Lung (tissue), 12 donors: ENCODE results near the gene PTK6. TPM values are rescaled to one million over a fixed set of nuclear protein-coding genes. Genes with fewer than 3 reads are reported as not detected.

Source experiments
- ATAC-seq: fragments of 200-7000 bp; cut with Tn5 transposase; one replicate; pipeline ENCODE4 v1.9.1; 2020; ENCODE audit warnings: moderate number of reproducible peaks; ENCODE audit not compliant: insufficient read depth, low FRiP score
- DNase-seq, 3 donors: peaks; one replicate each; pipeline ENCODE4 v3.0.0-alpha.2; 2013 to 2017
- H3K27ac ChIP-seq, 2 donors: one replicate each; pipeline ENCODE4 v1.5.1; 2013; ENCODE audit warnings: mild to moderate bottlenecking in 2 of 2, moderate library complexity in 2 of 2, control low read depth in 1 of 2, inconsistent platforms in 1 of 2, low read depth in 1 of 2, low read length in 1 of 2
- H3K27me3 ChIP-seq, 3 donors: one replicate each; pipeline ENCODE4 v1.5.1; 2013; ENCODE audit warnings: low read length in 2 of 3; ENCODE audit not compliant: control insufficient read depth in 3 of 3, insufficient read depth in 3 of 3
- H3K36me3 ChIP-seq, 4 donors: one replicate each; pipeline ENCODE4 v1.5.1; 2013; ENCODE audit warnings: low read length in 4 of 4, mild to moderate bottlenecking in 1 of 4, moderate library complexity in 1 of 4; ENCODE audit not compliant: control insufficient read depth in 4 of 4, insufficient read depth in 4 of 4
- H3K4me1 ChIP-seq, 5 donors: one replicate each; pipeline ENCODE4 v1.5.1; 2013; ENCODE audit warnings: low read length in 5 of 5, mild to moderate bottlenecking in 2 of 5, moderate library complexity in 1 of 5; ENCODE audit not compliant: control insufficient read depth in 5 of 5, insufficient read depth in 5 of 5
- H3K4me3 ChIP-seq: one replicate; pipeline ENCODE4 v1.5.1; 2013; ENCODE audit warnings: mild to moderate bottlenecking, control low read depth, moderate library complexity
- H3K9ac ChIP-seq, 2 donors: one replicate each; pipeline ENCODE4 v1.5.1; 2013; ENCODE audit warnings: low read length in 2 of 2, control low read depth in 1 of 2; ENCODE audit not compliant: insufficient read depth in 1 of 2
- H3K9me3 ChIP-seq, 4 donors: one replicate each; pipeline ENCODE4 v1.5.1; 2013; ENCODE audit warnings: low read length in 3 of 4, mild to moderate bottlenecking in 1 of 4, moderate library complexity in 1 of 4; ENCODE audit not compliant: control insufficient read depth in 4 of 4, insufficient read depth in 3 of 4
- WGBS, 2 donors: extraction: QIAGEN DNeasy Blood & Tissue Kit; methylation state at CpG; one replicate each; pipeline ENCODE4 v1.1.7; 2013; 5-methylcytosine and 5-hydroxymethylcytosine counted together
- polyA plus RNA-seq, 2 donors: library from polyadenylated mRNA; stranded (reverse); fragments of 200-250 nt; gene quantifications; one replicate each; pipeline ENCODE4 v1.2.1, GENCODE V29; 2013
- total RNA-seq, 2 donors: library from RNA; depleted of rRNA in 1 of 2; stranded (reverse); fragments of >200 nt in 1 of 2; gene quantifications; one replicate each; pipeline ENCODE4 v1.2.1, GENCODE V29; 2014 to 2021
- TF ChIP-seq, protein P1 (sequence below): IDR thresholded peaks from 2 replicates; pipeline ENCODE4 v1.5.1; 2012; ENCODE audit warnings: mild to moderate bottlenecking; ENCODE audit errors: control extremely low read depth, extremely low read depth
- donor health status: control.
- donor health status: control.
- donor health status: Bipolar disorder and iron deficiency.
- donor health status: healthy.
- donor health status: DM: yes; HTN: yes; CAD: no.

PTK6 gene
- total and polyA plus RNA-seq, 4 donors: 0.34 to 5.1 (median 3.7) TPM

DNA sequence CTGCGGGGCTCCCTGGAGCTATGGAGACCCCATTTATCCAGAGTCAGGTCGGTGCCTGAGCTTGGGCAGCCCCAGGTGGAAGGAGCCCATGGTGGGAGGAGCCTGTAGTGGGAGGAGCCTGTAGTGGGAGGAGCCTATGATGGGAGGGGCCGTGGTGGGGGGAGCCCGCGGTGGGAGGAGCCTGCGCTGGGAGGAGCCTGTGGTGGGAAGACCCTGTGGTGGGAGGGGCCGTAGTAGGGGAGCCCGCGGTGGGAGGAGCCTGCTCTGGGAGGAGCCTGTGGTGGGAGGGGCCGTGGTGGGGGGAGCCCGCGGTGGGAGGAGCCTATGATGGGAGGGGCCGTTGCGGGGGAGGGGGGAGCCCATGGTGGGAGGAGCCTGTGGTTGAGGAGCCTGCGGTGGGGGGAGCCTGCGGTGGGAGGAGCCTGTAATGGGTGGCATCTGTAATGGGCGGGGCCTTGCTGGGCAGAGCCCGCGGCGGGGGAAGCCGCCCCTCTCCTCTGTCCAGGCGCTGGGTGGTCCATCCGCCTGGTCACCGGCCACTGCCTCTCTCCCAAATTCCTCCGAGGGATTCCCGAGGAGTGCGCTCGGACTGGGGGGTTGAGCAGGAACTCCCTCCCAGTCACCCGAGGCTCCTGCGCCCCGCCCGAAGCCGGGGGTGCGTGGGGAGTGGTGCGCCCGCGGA, 16.2 kb upstream of the PTK6 start:
- no peaks in the 10 kb centered on the region for H3K4me1 ChIP-seq
- H3K4me3 ChIP-seq: peak overlapping the region; percentile 33
- WGBS, 2 donors: 3 to 5% methylated on average over 20 to 37 of the region's 37 CpGs
- peaks cover 0 to 4% (median 0%) of the 10 kb centered on the region in 4 donors for H3K36me3 ChIP-seq
- DNase-seq (peak; percentile 68 to 86 (median 69)), ATAC-seq (peak; percentile 86)
- no peak overlapping the region for H3K27ac ChIP-seq
- peaks cover 0 to 12% (median 9%) of the 10 kb centered on the region in 3 donors for H3K27me3 ChIP-seq
- no peaks in the 10 kb centered on the region for H3K9me3 ChIP-seq
- peak overlapping the region in 1 of 2 donors; percentile 37 for H3K9ac ChIP-seq
- TF ChIP-seq, protein P1, sequence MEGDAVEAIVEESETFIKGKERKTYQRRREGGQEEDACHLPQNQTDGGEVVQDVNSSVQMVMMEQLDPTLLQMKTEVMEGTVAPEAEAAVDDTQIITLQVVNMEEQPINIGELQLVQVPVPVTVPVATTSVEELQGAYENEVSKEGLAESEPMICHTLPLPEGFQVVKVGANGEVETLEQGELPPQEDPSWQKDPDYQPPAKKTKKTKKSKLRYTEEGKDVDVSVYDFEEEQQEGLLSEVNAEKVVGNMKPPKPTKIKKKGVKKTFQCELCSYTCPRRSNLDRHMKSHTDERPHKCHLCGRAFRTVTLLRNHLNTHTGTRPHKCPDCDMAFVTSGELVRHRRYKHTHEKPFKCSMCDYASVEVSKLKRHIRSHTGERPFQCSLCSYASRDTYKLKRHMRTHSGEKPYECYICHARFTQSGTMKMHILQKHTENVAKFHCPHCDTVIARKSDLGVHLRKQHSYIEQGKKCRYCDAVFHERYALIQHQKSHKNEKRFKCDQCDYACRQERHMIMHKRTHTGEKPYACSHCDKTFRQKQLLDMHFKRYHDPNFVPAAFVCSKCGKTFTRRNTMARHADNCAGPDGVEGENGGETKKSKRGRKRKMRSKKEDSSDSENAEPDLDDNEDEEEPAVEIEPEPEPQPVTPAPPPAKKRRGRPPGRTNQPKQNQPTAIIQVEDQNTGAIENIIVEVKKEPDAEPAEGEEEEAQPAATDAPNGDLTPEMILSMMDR: no peak

DNA sequence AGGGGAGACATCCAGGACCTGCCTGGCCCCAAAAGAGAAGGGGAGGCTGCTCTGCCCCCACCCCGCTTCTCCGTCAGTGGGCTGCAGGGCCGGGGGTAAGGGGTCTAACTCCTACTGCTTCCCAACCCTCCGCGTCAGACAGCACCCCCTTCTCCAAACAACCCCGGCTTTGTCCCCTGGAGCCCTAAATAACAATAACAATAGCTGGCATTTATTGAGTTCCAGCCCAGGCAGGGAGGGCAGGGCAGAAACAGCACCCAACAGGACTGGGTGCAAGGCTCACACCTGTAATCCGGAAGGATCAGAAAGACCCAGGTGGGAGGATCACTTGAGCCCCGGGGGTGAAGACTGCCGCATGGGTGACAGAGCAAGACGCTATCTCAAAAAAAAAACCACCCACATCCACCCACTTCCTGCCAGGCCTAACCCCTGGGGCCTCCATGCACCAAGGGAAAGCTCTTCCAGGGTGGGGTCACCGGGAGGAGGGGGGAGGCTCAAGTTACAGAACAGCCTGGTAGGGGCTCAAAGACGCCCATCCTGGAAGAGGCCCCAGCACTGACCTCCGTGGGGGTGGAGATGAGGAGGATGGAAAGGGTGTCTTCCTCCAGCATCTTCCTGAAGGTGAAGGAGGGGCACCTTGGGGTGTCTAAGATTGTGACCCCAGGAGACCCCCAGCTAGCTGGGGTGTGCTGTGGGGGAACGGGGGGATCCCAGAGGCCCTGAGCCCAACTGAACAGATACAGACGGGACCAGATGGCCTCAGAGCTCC, 15.5 kb upstream of the PTK6 start:
- Histone ChIP-seq H3K9ac (no peak overlapping the region), H3K4me1 (no peaks in the 10 kb centered on the region), H3K4me3 (no peak overlapping the region), H3K27ac (no peak overlapping the region), H3K36me3 (no peaks in the 10 kb centered on the region), H3K9me3 (no peaks in the 10 kb centered on the region), H3K27me3 (peaks cover 0 to 16% (median 12%) of the 10 kb centered on the region in 3 donors)
- TF ChIP-seq, protein P1: no peak
- ATAC-seq (no peak), DNase-seq (no peak)
- WGBS, 2 donors: 24 to 39% methylated on average over 15 of the region's 15 CpGs

DNA sequence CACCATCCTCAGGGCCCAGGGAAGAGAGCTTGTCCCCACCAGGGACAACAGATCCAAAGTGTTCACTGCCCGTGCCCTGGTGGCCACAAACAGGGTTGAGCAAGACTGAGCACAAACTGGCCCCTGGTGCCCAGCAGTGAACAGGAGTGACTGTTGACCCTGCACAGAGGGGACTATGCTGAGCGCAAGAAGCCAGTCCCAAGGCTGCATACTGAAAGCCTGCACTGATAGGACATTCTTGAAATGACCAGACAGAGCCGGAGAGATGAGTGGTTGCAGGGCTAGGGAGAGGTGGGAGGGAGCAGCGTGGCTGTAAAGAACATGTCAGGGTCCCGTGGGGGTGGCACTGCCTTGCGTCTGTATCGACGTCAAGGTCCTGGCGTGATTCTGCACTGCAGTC, 13.9 kb upstream of the PTK6 start:
- no peak for DNase-seq
- H3K27me3 ChIP-seq: peaks cover 0 to 22% (median 12%) of the 10 kb centered on the region in 3 donors
- no peaks in the 10 kb centered on the region for H3K4me1 ChIP-seq
- H3K4me3 ChIP-seq: no peak overlapping the region
- no peak overlapping the region for H3K9ac ChIP-seq
- TF ChIP-seq, protein P1: no peak
- 65 to 75% methylated on average over 9 of the region's 9 CpGs for WGBS, 2 donors
- H3K9me3 ChIP-seq: no peaks in the 10 kb centered on the region
- no peaks in the 10 kb centered on the region for H3K36me3 ChIP-seq
- no peak for ATAC-seq
- no peak overlapping the region for H3K27ac ChIP-seq
